22Rv1 (cell line): ENCODE measurements around the gene EVI5.

Source experiments
- CTCF ChIP-seq: fragments of 450-650 bp; IDR thresholded peaks from 2 replicates; pipeline ENCODE4 v1.5.1; 2017; ENCODE audit warnings: mild to moderate bottlenecking
- ZFX ChIP-seq: fragments of 450-650 bp; IDR thresholded peaks from 2 replicates; pipeline ENCODE4 v1.6.1; 2017; ENCODE audit warnings: antibody characterized with exemption, borderline replicate concordance

- TF ChIP-seq CTCF: no peak
- no peak for TF ChIP-seq ZFX
Observed at GRCh38 chr1:92495392-92496063, 289.4 kb downstream of the EVI5 start.
